ENCODE results near the gene NBPF26. TPM values are rescaled to one million over a fixed set of nuclear protein-coding genes. Genes with fewer than 3 reads are reported as not detected.
"Not testable (repeated sequence)": the region's sequence is repeated elsewhere in the genome, so short reads cannot be mapped to it uniquely, and the experiment has no call there.

Gene NBPF26
- 16.3 TPM for total RNA-seq
- long read RNA-seq, partial matches to known transcripts, result 2 of 10 reads
- long read RNA-seq, other reads (novel, unspliced or antisense), result 8 of 10 reads

GRCh38 chr1:120723715-120724402, at the start of gene NBPF26:
NBPF26 (plus strand) TSS chr1:120723945.
- intact Hi-C loops (cut with DNase I), result not testable (repeated sequence)
- peak; percentile 92 for DNase-seq (ENCODE audit: low spot score)

GRCh38 chr1:120680106-120680819, 43.5 kb upstream of the NBPF26 start:
- DNase-seq (ENCODE audit: low spot score); intact Hi-C loops (cut with DNase I): not testable (repeated sequence)

DNA sequence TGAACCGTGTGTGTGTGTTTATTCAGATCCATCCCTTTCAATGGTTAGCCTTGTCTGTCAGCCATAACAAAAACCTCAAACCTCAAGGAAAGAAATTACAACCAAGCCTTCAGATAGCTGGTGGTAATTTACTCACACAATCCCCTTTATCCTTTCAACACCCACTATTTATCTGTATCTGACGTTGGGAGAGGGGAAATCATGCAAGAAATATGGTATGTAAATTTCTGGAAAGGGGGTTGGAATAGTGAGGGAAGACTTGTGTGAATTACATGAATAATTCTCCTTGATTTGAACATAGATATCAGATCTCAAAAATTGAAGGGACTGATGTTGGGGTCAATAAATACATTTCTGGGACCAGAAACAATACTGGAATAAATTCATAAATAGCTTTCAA, 42.8 kb upstream of the NBPF26 start:
- intact Hi-C loops (cut with DNase I), result not testable (repeated sequence)

GRCh38 chr1:120684397-120684796, 39.3 kb upstream of the NBPF26 start:
- DNase-seq (ENCODE audit: low spot score); intact Hi-C loops (cut with DNase I): not testable (repeated sequence)

More for the DNA sequence above, 42.8 kb upstream of the NBPF26 start:
- DNase-seq (ENCODE audit: low spot score), result not testable (repeated sequence)

DNA sequence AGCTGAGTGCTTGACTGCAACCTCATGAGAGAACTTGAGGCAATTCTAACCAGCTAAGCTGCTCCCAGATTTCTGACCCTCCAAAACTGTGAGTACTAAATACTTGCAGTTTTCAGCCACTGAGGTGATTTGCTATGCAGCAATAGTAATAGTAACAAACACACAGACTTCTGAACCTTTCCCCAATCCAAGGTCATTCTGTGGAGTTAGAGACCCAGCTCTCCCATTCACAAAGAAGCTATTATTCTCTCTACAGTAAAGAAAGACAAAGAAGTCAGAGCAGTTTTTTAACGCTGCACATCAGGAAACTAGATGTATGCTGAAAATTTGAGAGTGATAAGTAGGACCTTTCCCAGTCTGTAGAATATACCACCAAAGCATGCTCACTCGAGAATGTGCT, 38.1 kb upstream of the NBPF26 start:
- DNase-seq (ENCODE audit: low spot score); intact Hi-C loops (cut with DNase I): not testable (repeated sequence)

GRCh38 chr1:120687250-120687649, 36.5 kb upstream of the NBPF26 start:
- intact Hi-C loops (cut with DNase I); DNase-seq (ENCODE audit: low spot score): not testable (repeated sequence)

DNA sequence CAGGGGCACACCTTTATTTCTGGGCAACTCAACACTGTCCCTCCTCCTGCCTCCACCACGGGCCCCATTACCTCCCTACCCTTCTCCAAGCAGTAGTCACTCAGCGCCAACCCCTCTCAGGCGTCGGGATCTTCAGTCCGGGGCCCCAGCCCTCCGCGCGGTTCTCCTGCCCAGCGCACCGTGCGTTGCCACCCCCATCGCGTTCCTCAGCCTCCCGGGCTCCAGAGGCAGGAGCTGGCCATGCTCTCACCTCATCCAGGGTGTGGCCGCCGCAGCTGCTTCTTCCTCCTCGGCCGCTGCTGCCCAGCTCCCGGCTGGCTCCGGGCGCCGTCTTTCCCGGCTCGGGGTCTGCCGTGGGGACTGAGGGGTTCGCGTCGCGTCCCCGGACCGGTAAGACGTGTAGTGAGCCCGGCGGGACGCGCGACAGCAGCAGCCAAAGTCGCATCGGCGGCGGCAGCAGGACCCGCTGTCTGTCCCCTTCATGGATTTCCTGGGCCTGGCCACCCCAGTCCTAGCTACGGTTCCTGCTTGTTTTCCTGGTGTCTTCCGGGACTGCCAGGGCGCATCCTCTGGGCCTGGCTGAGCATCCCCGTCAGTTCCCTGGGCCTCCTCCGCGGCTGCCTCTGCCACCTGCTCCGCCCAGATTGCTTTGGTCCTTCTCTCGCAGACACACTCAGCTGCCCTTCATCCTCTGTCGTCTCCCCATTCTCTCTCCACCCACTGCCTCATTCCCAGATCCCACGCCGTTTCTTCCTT, 22.8 kb upstream of the NBPF26 start:
- intact Hi-C loops (cut with DNase I); DNase-seq (ENCODE audit: low spot score): not testable (repeated sequence)

DNA sequence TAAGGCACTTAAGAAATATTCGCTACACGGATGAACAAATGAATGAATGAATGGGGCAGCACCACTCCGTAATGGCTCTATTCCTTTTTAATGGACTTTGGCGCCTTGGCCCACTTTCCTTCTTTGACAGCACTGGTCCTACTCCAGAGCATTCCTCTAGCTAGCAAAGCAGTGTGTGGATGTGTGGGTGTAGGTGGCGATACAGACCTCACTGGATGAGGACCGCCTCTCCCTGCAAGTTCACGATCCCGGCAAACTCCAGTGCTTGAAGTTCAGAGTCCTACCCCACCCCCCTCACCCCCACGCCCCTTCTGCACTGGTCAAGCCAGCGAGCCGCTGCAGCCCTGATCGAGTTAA, 409 bp upstream of the NBPF26 start:
- DNase-seq (ENCODE audit: low spot score); intact Hi-C loops (cut with DNase I): not testable (repeated sequence)

DNA sequence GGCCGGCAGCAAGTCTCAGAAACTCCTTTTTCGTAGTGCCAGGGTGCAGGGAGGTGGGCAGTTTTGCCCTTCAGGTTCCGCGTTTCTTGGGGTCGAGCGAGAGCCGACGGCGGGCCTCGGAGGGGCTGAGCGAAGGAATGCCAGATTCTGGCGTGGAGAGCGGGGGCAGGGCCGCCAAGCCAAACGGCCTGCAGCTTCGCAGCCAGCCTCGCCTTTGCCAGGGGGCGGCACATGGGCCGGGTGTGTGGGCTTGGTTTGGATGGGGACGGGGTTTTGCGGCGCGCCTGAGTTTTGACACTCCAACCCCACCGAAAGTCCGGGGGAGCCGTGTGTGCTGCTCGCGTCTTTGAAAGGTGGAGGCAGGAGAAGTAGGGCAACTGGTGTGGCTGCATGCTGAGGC, 762 bp downstream of the NBPF26 start:
- intact Hi-C loops (cut with DNase I); DNase-seq (ENCODE audit: low spot score): not testable (repeated sequence)

- DNase-seq (ENCODE audit: low spot score); intact Hi-C loops (cut with DNase I): not testable (repeated sequence)
Observed at GRCh38 chr1:120728811-120729210, 5.1 kb downstream of the NBPF26 start.

DNA sequence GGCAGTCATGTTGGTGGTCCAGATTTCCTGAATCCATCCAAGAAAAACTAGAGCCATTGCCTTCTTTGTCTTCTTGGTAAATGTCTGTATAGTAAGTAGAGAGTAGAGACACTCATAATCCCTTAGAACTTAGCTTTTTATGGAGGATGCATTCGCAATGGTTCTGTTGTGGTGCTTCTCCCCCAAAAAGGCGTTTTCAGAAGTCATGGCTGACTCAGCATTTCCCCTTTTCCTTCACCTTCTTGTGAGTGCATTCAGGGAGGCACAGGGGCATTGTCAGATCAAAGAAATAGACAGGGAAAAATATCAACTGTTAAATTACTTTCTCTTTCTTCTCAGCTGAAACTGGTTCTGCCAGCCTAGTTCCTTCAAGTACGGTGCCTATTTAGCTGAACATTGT, 45.3 kb downstream of the NBPF26 start:
- DNase-seq (ENCODE audit: low spot score); intact Hi-C loops (cut with DNase I): not testable (repeated sequence)

GRCh38 chr1:120805452-120805851, 81.7 kb downstream of the NBPF26 start:
- intact Hi-C loops (cut with DNase I); DNase-seq (ENCODE audit: low spot score): not testable (repeated sequence)

- DNase-seq (ENCODE audit: low spot score), result not testable (repeated sequence)
Observed at GRCh38 chr1:120811822-120812221, 88.1 kb downstream of the NBPF26 start.

GRCh38 chr1:120825051-120825450, 101.3 kb downstream of the NBPF26 start:
- DNase-seq (ENCODE audit: low spot score); intact Hi-C loops (cut with DNase I): not testable (repeated sequence)

More at GRCh38 chr1:120811822-120812221, 88.1 kb downstream of the NBPF26 start:
- intact Hi-C loops (cut with DNase I), result not testable (repeated sequence)

DNA sequence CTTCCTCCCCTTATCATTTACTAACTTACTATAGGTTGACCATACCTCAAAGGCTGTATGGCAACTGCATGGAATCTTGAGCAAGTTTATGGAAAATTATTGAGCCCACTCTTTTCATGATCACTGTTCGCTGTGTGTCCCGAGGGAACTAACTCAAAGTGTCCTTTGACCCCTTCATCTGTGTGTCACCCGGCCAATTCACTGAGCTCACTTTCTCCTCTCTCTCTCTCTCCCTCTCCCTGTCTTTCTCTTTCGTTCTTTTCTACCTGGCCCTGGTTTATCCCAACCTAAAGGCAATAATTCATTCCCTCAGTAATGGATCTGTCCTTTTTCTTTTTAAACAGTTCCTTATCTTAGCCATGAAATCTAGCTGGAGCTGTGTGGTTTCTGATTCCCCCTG, 102.9 kb downstream of the NBPF26 start:
- intact Hi-C loops (cut with DNase I), result not testable (repeated sequence)

GRCh38 chr1:120844186-120844944, 120.6 kb downstream of the NBPF26 start:
- intact Hi-C loops (cut with DNase I), result not testable (repeated sequence)
- DNase-seq (ENCODE audit: low spot score), result peak; percentile 83

More for the DNA sequence above, 102.9 kb downstream of the NBPF26 start:
- DNase-seq (ENCODE audit: low spot score), result not testable (repeated sequence)

DNA sequence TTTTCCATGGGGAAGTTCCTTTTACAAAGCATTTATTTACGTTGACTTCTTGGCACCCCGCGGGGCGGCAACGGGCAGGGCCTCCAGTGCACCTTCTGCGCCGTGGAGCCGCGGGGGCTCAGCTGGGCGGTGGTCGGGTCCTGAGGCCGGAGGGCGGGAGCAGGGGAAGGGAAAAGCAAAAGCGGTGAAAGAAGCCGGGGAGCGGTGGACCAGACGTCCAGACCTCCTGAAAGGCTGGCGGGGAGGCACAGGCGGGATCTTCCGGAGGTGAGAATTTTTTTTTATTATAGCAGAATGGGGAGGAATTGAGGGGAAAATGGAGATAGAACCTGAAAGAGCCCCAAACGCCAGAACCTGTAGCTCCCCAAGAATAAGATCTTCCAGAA, 121.2 kb downstream of the NBPF26 start:
- intact Hi-C loops (cut with DNase I); DNase-seq (ENCODE audit: low spot score): not testable (repeated sequence)

DNA sequence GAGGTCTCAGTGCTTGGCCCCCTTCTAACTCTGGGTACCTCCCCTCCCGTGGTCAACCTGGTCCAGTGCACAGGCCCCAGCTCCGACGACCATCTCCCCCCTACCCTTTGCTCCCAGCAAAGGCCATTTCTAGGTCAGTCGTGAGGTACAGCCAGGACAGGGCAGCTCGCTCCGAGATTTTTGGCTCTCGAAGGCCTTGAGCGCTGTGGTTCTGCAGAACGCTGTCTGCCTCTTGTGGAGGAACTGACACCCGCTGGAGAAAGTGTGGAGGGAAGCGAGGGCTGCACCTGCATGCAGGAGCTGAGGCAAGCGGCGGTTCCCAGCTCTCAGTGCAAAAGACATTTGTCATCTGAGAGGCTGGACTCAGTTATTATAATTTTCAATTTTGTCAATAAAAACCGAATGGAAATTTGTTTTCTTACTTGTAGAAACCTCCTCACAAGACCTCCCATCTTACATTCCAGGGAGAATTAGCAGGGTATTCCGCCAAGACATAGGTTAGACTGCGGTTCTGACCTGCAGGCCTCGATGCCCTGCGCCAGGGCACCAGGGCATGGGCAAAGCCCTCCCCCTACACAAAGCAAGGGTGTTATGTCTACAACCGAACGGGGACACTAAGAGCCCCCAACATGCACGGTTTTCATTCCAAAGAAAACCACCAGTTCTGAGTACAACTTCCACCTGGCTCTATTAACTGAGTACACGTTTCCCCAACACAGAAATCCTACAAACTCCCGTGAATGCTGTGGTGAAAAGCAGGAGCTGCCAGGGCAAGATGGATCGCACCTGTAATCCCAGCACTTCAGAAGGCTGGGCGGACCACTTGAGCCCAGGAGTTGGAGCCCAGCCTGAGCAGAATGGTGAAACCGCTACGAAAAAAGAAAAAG, 125.9 kb downstream of the NBPF26 start:
- intact Hi-C loops (cut with DNase I); DNase-seq (ENCODE audit: low spot score): not testable (repeated sequence)
